SKM-1 treated with dmso at 0.1 percent for 144 hours (cell line): ENCODE data around the gene KATNBL1.
"Not testable (repeated sequence)": the region's sequence is repeated elsewhere in the genome, so short reads cannot be mapped to it uniquely, and the experiment has no call there.

Source experiments
- DNase-seq: peaks from one replicate; lab custom pipeline; 2025; ENCODE audit not compliant: unreplicated experiment; lab: John Stamatoyannopoulos, UW

KATNBL1 gene

DNA sequence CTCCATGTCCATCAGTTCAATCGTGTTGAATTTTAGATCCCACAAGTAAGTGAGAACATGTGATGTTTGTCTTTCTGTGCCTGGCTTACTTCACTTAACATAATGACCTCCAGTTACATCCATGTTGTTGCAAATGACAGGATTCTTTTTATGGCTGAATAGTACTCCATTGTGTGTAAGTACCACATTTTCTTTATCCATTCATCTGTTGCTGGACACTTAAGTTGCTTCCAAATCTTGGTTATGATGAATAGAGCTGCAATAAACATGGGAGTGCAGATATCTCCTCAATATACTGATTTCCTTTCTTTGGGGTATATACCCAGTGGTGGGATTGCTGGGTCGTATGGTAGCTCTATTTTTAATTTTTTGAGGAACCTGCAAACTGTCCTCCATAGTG is 89.5 kb downstream of the KATNBL1 start:
- not testable (repeated sequence) for DNase-seq

DNA sequence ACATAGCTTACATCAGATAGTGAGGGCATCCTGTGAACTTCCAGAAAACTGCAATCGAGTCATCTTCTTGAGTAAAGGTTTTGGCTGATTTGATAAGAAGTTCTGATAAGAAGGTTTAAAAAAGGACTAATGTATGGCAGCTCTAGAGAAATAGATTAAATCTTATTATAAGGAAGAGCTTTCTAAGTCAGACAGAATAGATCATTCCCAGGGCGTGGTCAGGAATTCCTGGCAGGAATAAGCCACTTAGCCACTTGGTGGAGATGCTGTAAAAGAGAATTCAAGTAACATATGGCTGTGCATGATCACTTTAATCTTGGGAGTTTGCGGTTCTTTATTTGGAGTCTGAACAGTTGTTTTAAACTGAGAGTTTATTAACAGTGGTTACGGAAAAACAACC is 90.6 kb downstream of the KATNBL1 start:
- DNase-seq, result no peak

DNA sequence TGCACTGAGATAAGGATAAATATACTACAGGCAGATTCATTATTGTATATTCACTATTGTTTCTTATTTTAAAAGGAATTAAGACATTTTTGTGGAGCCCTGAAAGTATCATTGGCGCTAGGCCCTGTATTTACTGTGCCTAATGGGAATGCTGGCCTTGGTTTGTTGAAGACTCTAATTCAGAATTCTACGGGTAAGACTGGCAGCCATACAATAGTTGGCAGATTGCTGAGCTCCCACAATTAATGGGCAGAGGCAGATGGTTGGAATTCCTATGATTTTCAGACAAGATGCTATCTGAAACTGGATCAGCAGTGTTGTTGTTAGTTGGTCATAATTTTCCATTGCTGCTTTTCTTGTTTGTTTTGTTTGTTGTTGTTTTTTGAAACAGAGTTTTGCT is 93.3 kb downstream of the KATNBL1 start:
- DNase-seq, result no peak

DNA sequence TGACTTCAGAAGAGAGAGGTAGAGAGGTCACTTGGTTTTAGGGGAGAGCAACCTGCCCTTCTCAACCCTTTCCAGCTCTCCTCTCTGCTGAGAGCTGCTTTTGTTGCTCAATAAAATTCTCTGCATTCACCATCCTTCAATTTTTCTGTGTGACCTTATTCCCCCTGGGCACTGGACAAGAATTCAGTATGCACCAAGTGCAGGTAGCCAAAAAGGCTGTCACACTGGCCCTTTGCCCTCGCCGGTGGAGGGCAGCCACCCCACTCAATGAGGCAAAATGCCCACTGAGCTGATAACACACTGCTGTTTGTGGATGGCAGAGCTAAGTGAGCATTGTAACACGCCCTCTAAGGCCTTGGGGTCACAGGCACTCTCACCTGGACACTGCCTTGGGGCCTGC is 95.2 kb downstream of the KATNBL1 start:
- DNase-seq, result no peak

DNA sequence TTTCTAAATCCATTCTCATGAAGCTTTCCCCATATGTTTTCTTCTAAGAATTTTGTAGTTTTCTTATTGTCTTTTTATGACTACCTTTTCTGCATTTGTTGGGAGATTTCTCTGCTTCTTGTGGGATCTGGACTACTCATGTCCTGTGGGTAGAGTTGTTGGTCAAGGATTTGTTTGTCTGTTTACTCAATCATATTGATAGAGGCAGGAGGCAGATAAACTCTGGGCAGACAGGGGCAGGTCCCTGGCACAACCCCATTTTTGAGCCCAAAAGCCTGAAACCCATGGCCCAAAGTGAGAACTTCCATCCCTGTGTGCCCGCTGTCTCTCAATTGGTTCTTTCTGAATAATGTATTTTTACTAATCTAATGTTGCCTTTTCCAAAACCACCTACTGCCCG is 95.7 kb downstream of the KATNBL1 start:
- no peak for DNase-seq

DNA sequence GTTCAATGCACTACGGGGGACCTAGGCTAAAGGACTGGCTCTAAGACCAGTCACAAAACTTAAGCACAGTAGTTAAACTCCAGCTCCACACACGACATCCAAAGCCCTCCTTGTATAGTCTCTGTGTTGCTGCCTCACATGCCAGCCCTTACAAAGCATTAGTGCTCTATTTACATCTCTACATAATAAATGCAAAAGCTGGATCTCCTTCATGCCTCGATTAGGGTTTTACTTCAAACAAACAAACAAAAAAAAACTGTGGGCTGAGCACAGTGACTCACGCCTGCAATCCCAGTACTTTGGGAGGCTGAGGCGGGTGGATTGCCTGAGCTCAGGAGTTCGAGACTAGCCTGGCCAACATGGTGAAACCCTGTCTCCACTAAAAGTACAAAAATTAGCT is 98.4 kb downstream of the KATNBL1 start:
- no peak for DNase-seq

DNA sequence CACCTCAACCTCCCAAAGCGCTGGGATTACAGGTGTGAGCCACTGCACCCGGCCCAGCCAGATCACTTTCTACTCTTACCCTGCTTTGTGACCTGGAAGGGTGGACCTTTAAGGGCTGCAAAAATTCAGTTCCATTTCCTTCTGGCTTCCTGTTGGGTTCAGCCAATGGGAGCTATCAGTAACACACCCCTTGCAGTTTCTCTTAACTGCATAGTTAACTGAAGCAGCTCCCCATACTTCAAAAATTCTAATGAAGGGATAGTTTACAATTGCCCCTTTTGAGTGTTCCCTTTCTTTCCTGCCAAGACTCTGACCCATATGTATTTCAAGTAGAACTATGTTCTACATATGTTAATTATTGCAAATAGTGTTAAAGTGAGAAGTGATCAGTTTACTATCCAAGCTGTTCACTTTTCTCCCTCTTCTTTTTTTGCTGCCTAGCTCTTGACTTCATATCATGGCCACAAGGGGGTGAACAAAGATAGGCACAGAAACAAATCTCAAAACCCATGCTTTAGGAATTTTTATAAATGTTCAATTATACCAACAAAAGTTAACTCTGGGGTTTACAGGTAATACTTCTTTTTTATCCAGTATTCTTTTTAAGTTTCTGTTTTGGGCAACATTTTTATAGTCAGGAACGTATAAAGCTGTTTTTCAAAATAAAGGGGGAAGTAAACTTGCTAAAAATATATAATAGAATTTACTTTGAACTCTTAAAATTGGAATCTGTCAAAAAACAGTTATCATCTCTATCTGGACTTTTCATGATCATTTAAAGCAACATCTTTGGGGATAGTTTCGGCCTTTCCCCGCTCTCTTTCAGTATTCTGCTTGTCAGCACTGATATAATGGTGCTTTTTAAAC is 99.9 kb downstream of the KATNBL1 start:
- peak; percentile 21 for DNase-seq

DNA sequence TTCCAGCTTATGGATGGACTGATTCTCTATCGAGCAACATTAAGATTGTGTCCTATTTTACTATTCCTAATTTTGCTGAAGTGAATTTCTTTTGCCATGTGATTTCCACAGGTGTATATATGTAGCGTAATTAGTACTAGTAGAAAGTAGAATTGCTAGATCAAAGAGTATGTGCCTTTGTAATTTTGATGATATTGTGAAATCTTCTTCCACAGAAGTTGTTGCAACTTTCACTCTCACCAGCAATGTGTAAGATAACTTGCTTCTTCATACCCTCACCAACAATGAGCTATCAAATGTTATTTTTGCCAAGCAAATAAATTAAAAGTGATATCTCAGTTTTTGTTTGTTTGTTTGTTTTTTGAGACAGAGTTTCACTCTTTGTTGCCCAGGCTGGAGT is 102.6 kb downstream of the KATNBL1 start:
- DNase-seq, result no peak

DNA sequence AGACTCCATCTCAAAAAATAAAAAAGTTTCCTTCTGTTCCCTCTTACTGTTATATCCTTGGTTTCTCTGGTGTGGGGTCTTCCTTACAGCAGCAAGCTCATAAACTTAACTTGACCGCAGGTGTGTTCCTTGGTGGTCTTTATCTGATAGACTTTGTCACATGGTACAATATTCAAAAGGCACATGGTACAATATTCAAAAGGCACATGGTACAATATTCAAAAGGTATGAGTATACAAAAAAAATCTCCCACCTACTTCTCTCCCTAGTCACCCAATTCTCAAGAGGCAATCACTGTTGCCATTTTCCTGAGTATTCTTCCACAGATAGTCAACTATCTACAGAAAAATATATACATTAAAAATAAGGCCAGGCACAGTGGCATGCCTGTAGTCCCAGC is 103.5 kb downstream of the KATNBL1 start:
- no peak for DNase-seq

DNA sequence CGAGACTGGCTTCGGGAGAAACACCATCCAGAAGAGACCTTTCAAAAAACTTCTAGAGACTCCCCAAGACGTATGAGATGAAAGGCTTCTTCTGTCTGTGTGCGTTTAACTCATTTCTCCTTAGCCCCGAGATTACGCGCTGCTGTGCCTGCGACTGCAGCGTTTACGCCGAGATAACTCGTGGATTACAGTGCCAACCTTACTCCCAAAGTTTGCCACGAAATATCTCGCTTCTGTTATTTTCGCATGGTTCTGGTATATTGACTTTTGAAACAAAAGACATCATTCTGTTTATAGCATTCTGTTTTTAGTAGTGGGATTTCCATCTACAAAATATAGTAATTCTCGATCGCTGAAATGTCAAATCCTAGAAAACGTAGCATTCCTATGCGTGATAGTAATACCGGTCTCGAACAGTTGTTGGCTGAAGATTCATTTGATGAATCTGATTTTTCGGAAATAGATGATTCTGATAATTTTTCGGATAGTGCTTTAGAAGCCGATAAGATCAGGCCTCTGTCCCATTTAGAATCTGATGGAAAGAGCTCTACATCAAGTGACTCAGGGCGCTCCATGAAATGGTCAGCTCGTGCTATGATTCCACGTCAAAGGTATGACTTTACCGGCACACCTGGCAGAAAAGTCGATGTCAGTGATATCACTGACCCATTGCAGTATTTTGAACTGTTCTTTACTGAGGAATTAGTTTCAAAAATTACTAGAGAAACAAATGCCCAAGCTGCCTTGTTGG is 107.5 kb downstream of the KATNBL1 start:
- no peak for DNase-seq

DNA sequence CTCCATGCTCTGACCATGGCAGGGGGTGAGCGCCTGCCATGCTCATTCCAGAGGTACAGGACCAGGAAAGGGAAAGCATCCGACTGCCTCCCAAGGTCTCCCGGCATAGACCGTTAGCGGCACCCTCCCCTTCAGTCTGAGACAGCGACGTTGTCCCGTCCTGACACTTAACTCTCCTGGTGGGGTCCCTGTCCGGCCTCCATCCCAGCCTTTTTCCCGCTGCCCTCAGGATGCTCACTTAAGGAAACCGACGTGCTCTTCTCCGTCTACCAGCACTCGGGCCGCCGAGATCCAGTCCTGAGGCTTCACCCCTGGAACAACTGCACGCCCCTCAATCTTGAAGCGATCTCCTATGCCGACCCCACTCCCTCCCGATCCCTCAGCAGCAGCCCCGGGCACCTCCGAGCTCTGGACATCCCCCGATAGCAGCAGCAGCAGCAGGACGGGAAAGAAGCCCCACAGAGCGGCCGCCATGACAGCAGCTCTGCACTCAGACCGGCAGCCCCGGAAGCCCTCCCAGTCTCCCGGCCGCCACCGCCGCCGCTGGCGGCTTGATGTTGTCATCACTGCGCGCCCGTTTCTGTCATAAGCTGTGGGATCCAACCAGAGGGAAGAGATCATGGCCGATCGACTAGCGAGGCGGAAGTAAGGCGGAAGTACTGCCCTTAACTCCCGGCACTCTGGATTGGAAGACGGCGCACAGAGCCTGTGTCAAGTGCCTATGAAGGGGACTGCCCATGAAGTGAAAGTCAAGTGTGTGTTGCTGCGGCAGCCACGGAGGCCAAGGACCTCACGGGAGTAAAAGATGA is 108.3 kb downstream of the KATNBL1 start, which contains the start of the genes EMC7 and PGBD4:
EMC7 (minus strand) TSS at position 497 of the 809 bp plus-strand sequence; CDS start at position 474, 23 bp downstream.
PGBD4 (plus strand) TSS at position 718 of the 809 bp plus-strand sequence. CDS start 449 bp downstream, outside the sequence.
- DNase-seq, result peak; percentile 97

DNA sequence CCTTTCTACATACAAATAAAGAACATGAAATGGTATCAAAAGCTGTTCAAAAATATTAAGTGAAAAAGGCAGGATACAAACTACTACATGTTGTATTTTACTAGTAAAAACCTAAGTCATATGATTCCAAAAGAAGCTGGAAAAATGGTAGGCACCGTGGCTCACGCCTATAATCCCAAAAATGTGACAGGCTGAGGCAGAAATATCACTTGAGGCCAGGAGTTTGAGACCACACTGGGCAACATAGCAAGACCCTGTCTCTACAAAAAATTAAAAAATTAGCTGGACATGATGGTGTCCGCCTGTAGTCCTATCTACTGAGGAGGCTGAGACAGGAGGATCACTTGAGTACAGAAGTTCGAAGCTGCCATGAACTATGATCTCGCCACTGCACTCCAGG is 110.0 kb downstream of the KATNBL1 start:
- no peak for DNase-seq
